Erythroblast (primary cell): ENCODE results near the gene ADAMTS12.

Experiments used
- GATA1 ChIP-seq: IDR thresholded peaks from 2 replicates; pipeline ENCODE4 v1.6.1; 2011; ENCODE audit warnings: low read depth, mild to moderate bottlenecking, control low read depth, low read length, moderate library complexity
- POLR2A ChIP-seq: IDR thresholded peaks from 2 replicates; pipeline ENCODE4 v1.6.1; 2011; ENCODE audit warnings: mild to moderate bottlenecking, low read length

GRCh38 chr5:33937017-33937706 lies 45.4 kb upstream of the ADAMTS12 start:
- no peak for TF ChIP-seq POLR2A
- TF ChIP-seq GATA1, result no peak
